ENCODE data around the gene FAM131B.

DNA sequence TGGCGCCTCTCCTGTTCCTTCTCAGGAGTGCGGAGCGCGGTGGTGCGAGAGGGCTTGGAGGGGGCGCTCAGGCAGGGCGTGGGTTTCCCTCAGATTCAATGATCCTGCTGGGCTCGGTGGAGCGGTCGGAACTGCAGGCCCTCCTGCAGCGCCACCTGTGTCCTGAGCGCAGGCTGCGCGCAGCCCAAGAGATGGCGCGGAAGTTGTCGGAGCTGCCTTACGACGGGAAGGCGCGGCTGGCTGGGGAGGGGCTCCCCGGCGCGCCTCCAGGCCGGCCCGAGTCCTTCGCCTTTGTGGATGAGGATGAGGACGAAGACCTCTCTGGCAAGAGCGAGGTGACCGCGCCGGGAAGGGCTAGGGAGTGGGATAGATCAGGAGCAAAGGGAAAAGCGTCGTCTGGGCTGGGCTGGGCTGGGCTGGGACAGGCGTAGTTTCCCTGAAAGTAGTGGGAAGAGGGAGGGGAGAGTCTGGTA is 17.0 kb downstream of the FAM131B start:
- TF ChIP-seq, protein P1, sequence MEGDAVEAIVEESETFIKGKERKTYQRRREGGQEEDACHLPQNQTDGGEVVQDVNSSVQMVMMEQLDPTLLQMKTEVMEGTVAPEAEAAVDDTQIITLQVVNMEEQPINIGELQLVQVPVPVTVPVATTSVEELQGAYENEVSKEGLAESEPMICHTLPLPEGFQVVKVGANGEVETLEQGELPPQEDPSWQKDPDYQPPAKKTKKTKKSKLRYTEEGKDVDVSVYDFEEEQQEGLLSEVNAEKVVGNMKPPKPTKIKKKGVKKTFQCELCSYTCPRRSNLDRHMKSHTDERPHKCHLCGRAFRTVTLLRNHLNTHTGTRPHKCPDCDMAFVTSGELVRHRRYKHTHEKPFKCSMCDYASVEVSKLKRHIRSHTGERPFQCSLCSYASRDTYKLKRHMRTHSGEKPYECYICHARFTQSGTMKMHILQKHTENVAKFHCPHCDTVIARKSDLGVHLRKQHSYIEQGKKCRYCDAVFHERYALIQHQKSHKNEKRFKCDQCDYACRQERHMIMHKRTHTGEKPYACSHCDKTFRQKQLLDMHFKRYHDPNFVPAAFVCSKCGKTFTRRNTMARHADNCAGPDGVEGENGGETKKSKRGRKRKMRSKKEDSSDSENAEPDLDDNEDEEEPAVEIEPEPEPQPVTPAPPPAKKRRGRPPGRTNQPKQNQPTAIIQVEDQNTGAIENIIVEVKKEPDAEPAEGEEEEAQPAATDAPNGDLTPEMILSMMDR (IDR thresholded peaks at IDR 0.05; ENCODE audit: low read depth, low read length, poor library complexity, severe bottlenecking) = no peak
- TF ChIP-seq EZH2phosphoT487 (IDR thresholded peaks at IDR 0.05; ENCODE audit: borderline replicate concordance, low read length) = no peak

Data from DOHH2 (cell line).